ENCODE measurements around the gene TNFRSF4.
"Not testable (repeated sequence)": the region's sequence is repeated elsewhere in the genome, so short reads cannot be mapped to it uniquely, and the experiment has no call there.

TNFRSF4 gene

DNA sequence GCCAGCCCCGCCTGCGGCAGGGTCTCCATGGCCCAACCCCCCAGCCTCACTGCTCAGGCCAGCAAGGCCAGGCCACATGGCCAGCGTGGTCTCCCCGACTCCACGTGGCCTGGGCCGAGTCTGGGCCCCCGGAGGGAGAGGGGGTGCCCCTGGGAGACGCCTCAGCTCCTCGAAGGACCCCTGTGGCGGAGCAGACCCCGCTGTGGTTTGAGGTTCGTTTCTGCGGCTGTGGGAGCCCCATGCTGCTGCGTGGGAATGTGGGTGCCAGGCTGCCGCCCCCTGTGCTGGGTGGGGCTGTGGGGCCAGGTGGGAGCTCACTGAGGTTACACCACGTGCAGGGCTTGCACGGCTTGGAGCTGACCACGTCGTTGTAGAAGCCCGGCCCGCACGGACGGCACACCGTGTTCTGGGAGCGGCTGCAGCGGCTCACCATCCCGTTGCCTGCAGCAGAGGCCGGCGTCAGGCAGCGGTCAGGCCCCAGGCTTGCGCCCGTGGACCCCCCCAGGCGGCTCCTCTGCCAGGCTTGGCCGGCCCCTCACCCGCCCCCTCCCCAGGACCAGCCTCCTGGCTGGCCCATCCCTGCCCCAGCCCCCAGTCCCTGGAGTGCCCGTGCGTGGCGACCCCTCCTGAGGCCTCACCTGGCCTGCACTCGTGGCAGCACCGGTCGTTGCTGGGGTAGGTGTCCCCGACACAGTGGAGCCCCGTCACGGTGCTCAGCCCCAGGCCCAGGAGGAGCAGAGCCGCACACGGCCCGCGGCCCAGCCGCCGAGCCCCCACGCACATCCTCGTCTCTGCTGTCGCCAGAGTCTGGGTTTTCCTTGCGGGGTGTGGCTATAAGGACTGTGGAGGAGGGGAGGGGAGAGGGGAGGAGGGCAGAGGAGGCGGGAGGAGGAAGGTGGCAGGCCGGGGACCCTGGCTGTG lies at the start of gene TNFRSF4:
Gene TNFRSF4, minus strand, starts transcription at position 809 of the 921 bp plus-strand sequence. Its CDS starts 26 bp downstream, at position 783.
- DNase-seq (ENCODE audit: low read depth in 2 of 2) = no peak

- no peak for DNase-seq (ENCODE audit: low read depth in 2 of 2)
Observed at GRCh38 chr1:1262758-1263157, 48.8 kb upstream of the TNFRSF4 start.

GRCh38 chr1:1262071-1262470 lies 48.1 kb upstream of the TNFRSF4 start:
- DNase-seq (ENCODE audit: low read depth in 2 of 2) = no peak

DNA sequence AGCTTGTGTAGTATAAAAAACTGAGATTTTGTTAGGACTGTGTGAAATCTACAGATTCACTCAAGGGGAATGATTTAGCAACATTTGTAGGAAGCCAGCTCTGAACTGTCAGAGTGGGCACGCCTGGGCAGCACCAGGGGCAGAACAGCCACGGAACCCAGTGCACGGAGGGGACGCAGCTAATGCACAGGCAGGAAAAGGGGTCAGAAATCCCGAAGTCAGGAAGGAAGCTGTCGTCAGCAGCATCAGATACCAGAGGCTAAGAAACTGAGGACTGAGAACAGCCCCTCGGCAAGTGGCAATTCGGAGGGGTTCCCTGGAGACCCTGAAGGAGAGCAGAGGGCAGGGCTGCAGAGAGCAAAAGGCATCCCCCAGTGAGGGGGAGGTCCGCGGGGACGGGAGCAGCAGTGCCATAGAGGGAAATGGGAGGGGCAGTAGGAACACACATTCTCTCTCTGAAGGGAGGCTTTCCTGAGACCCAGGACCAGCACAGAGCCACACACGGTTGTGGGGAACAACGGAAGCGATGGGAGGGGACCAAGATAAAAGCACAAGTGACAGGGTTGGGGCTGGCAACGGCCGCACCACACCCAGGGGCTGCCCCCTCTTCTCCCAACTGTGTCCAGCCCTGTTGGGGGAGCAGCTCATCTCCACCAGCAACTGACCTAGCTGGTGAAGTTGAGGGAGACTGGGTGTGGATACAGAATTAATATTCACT lies 47.0 kb upstream of the TNFRSF4 start:
- no peak for DNase-seq (ENCODE audit: low read depth in 2 of 2)

DNA sequence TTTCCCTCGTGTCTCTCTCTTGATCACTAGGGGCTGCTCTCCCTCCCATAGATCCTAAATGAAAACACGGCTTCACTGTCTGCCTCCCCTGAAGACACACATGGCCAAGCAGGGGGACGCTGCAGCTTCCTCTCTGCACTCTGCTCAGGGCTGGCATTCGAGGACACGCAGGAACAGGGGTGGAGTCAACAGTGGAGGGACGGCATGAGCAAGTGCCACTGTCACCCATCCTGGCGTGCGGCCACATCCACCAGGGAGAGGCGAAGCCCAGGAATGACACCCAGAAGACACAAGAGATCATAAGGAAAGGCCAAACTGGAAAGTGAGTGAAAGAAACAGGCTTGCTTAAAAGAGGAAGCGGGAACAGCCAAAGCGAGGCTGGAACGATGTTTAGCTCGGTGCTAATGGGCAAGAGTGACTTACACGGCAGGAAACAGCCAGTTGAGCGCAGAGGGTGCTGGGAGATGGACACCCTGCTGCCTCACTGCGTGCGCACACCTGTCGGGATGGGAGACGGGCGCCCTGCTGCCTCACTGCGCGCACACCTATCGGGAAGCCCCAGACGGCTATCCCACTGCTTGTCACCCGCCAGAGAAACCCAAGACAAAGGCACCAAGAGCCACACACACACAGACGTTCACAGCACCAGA lies 46.1 kb upstream of the TNFRSF4 start:
- DNase-seq (ENCODE audit: low read depth in 2 of 2) = no peak

DNA sequence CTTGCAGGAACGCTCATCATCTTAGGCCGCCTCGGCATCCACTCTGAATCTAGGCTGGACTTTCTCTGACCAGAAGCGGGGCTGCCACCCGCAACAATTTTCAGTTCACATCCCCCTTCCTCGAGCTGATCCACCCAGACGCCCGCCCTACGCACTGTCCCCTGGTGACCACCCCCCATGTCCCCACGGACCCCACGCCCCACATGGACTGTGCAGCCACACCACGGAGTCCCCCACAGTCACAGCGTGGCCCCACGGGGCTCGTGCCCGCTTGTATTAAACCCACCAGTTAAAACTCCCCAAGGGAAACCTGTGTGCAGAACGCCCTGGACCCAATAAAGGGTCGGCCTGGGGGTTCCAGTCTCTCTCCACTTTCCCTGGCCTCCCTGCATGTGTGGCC lies 45.6 kb upstream of the TNFRSF4 start:
- no peak for DNase-seq (ENCODE audit: low read depth in 2 of 2)

- DNase-seq (ENCODE audit: low read depth in 2 of 2) = no peak
Observed at GRCh38 chr1:1259119-1259488, 45.2 kb upstream of the TNFRSF4 start.

GRCh38 chr1:1256956-1257871 lies 43.3 kb upstream of the TNFRSF4 start:
- DNase-seq (ENCODE audit: low read depth in 2 of 2) = no peak

- DNase-seq (ENCODE audit: low read depth in 2 of 2) = no peak
Observed at GRCh38 chr1:1255611-1256010, 41.7 kb upstream of the TNFRSF4 start.

DNA sequence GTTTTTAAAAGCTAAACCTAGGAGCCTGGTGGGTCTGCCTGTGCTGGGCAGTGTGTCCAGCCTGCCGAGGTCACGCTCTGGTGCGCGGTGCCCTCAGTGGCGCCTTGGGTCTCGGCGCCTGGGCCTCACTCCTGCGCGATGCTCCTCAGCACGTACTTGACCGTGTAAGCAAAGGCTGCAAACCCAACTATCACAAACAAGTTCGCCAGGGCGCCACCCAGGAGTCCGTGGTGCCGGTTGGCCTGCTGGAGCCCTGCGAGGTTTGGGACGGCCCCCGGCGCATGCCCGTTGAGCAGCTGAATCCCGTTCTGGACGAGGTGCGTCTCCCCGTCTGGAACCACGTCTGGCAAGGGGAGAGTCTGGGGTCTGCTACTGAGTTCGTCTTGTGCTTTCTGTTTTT lies 41.1 kb upstream of the TNFRSF4 start:
- no peak for DNase-seq (ENCODE audit: low read depth in 2 of 2)

- DNase-seq (ENCODE audit: low read depth in 2 of 2) = no peak
Observed at GRCh38 chr1:1254667-1254998, 40.7 kb upstream of the TNFRSF4 start.

GRCh38 chr1:1253972-1254666 lies 40.2 kb upstream of the TNFRSF4 start:
- DNase-seq (ENCODE audit: low read depth in 2 of 2) = no peak

- no peak for DNase-seq (ENCODE audit: low read depth in 2 of 2)
Observed at GRCh38 chr1:1253314-1253713, 39.4 kb upstream of the TNFRSF4 start.

- peak; percentile 53 to 59 for DNase-seq (ENCODE audit: low read depth in 2 of 2)
Observed at GRCh38 chr1:1250786-1251284, 36.9 kb upstream of the TNFRSF4 start.

DNA sequence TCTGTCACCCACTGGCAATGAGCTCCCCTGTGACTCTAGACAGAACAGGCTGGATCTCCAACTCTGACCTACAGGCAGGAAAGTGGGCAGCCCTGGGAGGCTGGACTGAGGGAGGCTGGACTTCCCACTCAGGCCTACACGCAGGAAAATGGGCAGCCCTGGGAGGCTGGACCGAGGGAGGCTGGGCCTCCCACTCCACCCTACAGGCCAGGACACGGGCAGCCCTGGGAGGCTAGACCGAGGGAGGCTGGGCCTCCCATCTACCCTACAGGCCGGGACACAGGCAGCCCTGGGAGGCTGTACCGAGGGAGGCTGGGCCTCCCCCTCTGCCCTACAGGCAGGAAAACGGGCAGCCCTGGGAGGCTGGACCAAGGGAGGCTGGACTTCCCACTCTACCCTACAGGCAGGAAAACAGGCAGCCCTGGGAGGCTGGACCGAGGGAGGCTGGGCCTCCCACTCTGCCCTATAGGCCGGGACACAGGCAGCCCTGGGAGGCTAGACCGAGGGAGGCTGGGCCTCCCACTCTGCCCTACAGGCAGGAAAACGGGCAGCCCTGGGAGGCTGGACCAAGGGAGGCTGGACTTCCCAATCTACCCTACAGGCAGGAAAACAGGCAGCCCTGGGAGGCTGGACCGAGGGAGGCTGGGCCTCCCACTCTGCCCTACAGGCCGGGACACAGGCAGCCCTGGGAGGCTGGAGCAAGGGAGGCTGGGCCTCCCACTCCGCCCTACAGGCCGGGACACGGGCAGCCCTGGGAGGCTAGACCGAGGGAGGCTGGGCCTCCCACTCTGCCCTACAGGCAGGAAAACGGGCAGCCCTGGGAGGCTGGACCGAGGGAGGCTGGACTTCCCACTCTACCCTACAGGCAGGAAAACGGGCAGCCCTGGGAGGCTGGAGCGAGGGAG lies 34.3 kb upstream of the TNFRSF4 start:
- not testable (repeated sequence) for DNase-seq (ENCODE audit: low read depth in 2 of 2)

DNA sequence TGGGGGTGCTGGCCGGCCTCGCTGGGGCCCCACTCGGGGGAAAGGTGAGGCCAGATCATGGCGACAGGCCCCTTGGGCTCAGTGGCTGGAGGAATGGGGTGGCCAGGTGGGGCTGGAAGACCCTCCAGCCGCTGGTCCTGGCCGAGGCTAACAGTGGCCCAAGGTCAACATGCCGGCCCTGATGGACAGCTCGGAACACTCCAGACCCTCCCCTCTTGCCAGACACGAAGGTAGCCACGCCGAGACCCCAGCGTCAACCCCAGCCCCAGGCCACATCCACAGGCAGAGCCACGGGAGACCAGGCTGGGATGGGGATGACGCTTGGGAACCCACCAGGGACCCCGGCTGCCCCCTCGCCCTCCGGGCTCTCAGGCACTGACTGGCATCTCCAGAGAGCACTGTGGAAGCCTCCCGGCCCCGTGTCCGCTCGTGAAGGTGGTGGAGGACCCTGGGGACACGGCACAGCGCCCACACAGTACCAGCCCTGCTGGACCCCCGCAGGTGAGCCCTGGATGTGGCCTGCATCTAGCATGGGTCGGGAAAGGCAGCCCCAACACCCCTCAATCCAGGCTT lies 33.5 kb upstream of the TNFRSF4 start:
- no peak for DNase-seq (ENCODE audit: low read depth in 2 of 2)

DNA sequence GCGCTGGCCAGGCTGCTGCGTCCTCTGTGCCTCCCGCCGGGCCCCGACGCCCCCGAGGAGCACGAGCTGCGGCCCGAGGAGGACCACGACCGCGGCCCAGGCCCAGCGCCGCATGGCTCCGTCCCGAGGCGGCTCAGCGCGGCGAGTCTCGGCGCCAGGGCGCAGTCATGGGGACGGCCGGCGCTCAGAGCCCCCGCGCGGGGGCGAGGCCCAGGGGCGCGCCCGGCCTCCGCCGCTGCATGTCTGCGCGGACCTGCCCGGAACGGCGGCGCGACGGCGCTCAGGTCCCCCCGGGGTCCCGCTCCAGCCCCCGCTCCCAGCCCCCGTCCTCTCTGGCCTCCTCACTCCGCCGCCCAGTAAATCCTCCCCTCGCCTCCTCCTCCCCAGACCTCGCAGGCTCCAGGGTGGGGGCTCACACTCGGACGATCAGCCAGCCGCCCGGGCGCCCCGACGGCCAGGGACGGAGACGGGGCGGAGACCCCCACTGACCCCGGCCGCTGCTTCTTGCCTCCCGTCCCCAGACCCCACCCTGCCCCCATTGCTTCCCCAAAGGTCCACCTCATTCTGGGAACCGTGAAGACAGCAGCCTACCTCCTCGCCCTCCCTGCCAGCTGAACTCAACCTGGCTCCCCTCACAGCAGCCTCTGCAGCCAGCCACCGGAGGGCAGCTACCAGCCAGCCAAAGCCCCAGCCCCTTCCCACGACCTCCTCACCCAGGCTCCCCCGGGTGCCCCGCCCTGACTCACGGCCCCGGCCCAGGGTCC lies 32.8 kb upstream of the TNFRSF4 start, which contains the start of gene C1QTNF12:
Gene C1QTNF12, minus strand, starts transcription at position 146 of the 764 bp plus-strand sequence. Its CDS starts 32 bp downstream, at position 114.
- no peak for DNase-seq (ENCODE audit: low read depth in 2 of 2)

DNA sequence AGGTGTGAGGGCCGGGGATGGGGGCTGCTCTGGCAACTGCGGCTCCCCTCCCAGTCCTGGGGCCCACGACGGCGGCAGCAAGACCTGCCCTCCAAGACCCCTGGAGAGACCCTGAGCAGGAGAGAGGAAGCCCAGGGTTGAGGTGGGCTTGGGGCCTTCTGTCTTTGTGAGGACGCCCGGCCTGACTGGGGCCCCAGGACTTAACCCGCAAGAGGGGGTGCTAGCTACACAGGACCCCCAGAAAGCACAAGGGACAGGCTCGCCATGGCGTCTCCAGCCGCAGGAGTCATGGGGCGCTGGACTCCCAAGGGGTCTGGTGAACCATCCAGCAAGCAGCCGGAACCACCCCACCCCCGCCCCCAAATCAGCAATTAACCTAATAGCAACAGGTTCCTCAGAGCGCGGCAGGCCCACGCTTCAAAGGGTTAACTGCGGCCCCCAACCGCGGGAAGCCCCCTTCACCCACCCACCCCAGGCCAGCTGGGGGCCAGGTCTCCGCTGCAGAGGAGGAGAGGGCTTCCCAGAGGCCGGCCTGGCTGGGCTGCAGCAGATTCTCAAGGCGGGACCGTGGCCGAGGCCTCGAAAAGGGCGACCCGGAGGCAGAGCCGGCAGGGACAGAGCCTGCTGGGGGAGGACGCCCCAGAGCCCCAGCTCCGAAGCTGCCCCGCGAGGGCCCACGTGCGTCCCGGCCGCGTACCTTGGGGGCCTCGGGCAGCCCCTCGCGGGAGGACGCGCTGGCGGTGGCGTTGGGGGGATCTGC lies 32.0 kb upstream of the TNFRSF4 start:
- DNase-seq (ENCODE audit: low read depth in 2 of 2) = no peak

Measured in activated CD8-positive, alpha-beta memory T cell treated with anti-CD3 and anti-CD28 coated beads for 4 hours (primary cell).